A549 treated with Mapracorat at 1 μM for 4 hours (cell line): ENCODE results near the gene SPRY1. TPM values are rescaled to one million over a fixed set of nuclear protein-coding genes. Genes with fewer than 3 reads are reported as not detected.

Experiments
- total RNA-seq: library from RNA; stranded (reverse); fragments of 200-300 nt; extraction: Qiagen RNA extraction; gene quantifications from 5 replicates; pipeline ENCODE4 v1.2.3, GENCODE V29; 2022

The SPRY1 gene, protein sequence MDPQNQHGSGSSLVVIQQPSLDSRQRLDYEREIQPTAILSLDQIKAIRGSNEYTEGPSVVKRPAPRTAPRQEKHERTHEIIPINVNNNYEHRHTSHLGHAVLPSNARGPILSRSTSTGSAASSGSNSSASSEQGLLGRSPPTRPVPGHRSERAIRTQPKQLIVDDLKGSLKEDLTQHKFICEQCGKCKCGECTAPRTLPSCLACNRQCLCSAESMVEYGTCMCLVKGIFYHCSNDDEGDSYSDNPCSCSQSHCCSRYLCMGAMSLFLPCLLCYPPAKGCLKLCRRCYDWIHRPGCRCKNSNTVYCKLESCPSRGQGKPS
- 3.7 to 5.1 TPM (median 4.2 TPM) in 5 replicates for total RNA-seq

DNA sequence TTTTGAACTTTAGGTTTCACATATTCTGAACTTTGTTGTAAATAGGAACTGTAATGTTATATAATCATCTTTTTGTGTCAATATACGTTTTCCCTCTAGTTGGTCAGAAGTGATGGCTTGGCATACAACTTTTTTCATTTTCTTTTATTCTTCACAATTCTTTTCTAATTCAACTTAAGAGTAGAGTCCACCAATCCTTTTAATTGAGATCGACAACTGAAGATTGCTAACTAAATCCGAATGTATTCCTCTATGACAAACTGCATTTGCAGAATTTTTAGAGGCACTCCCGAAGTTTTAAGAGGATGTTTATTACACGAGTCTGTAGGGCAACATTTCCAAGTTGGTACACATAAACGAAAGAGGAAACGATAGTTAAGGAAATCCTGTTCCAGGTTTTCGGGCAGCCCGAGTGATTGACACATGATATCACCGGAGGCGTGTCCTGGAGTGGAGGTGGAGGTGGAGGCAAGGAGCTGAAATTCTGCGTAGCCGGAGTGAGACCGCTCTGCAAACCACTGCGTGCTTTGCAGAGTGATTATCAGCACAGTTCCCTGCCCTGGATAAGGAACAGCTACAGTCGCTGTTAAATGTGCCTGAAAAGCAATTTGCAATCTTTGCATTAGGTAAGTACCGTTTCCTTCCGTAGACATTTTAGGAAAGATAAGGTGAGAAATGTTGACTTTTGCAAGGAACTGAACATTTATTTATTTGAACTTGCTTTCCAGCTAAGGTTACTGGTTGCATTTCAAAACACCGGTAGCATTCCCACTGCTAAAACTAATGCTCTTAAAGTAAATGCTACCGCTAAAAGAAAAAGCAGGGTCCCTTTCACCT, at the start of gene SPRY1:
TSS of gene SPRY1 (plus strand) at position 489 of the 837 bp plus-strand sequence. CDS start 4,797 bp downstream, outside the sequence.

